GM21723 (cell line): ENCODE data around the gene CAPG.
A peak's percentile ranks its signal among the peaks of the same experiment; 100 is the strongest.
"Not testable (repeated sequence)": the region's sequence is repeated elsewhere in the genome, so short reads cannot be mapped to it uniquely, and the experiment has no call there.

Experiments
- ATAC-seq: cut with Tn5 transposase; IDR thresholded peaks from one replicate; pipeline ENCODE4 v1.9.1; 2021; ENCODE audit warnings: mild to moderate bottlenecking, moderate library complexity; ENCODE audit not compliant: unreplicated experiment

The CAPG gene

DNA sequence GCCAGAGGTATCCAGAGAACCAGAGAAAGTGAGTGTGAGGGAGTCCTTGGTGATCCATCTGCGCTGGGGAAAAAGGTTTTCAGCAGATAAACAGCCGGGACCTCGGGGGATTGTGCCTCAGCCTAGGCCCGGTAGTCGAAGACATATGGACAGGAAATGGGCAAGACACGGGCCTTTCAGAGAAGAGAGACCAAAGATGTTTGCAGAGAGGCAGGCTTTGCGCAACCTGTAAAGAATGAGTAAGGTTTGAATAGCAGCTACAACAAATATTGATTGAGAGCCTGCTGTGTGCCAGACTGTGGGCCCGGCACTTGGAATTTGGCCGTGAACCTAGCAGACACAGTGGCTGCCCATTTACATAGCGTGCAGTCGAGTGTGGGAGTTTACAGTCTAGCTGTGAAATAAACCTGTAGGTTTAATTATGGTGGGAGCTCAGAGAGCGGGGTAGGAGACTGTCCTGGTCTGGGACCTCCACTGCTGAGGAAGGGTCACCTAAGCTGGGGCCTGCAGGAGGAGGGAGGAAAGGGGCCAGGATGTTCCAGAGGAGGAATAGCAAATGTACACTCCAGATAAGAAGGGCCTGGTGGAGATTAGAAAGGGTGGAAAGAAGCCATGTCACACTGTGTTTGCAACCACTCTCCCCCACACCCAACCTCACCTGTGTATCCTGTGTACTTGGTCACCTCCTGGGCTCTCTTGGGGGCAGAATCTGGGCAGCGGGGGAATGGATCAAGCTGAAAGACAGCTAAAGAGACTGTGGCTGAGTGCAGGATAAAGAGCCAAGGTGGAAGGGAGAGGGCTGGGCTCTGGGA, 11.3 kb upstream of the CAPG start:
- ATAC-seq = no peak

DNA sequence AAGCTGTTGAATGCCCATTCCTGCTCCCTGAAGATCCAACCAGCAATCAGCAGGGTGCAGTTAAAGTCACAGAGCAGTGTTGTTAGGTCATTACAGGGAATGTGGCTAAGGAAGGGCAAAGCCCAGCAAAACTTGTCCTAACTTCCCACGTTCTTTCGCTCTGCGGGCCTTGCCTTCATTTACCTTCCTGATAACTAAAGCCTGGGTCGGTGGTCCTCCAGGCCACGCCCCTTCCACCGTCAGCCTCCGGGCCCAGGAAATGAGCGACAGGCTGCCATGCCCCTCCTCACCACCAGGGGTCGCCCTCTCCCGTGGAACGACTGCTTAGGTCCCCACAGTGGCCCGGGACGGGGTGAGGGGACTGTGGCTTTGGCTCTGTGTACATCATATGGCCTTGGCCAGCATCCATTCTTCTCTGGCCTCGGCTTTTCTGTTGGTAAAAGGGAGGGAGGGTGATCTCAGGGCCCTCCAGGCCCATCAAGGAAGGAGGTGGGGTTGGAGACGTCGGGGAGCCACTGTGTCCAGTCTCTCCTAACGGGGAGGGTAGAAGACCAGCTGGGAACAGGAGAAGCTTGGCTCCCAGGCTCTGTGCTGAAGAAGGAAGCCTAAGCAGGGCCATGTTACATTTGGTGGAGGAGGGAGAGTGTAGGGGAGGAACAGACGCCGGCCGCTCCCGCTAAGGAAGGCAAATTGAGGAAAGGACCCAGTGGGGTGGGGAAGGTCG, 10.5 kb upstream of the CAPG start:
- ATAC-seq = peak; percentile 53

DNA sequence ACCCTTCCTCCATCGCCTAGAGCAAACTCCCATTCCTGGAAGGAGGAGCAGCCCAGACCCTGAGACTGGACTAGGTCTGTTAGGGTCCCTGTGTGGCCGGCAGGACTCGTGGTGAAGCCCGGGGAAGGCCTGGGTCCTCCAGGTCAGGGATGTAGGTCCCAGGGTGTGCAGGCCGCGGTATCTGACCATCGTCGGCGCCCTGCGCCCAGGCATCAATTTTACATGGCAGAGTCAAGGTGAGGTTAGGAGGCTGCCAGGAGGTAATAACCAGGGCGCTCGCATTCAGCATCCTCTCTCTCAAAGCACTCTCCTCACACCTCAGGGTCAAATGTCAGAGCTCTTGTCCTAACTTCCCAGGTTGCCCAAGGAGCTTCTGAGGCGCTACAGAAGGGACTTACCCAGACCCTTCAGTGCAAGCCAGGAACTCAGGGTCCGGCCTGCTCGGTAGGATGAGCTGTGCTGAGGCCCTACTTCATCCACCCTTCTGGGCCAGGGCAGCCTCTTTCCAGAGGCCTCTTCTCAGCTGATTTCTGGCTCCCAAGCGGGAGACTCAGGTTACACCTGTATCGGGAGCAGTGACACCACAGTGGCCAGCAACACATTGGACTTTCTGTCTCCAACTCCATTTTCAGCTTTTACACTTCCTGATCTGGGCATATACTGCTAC, 9.0 kb upstream of the CAPG start:
- ATAC-seq = no peak

DNA sequence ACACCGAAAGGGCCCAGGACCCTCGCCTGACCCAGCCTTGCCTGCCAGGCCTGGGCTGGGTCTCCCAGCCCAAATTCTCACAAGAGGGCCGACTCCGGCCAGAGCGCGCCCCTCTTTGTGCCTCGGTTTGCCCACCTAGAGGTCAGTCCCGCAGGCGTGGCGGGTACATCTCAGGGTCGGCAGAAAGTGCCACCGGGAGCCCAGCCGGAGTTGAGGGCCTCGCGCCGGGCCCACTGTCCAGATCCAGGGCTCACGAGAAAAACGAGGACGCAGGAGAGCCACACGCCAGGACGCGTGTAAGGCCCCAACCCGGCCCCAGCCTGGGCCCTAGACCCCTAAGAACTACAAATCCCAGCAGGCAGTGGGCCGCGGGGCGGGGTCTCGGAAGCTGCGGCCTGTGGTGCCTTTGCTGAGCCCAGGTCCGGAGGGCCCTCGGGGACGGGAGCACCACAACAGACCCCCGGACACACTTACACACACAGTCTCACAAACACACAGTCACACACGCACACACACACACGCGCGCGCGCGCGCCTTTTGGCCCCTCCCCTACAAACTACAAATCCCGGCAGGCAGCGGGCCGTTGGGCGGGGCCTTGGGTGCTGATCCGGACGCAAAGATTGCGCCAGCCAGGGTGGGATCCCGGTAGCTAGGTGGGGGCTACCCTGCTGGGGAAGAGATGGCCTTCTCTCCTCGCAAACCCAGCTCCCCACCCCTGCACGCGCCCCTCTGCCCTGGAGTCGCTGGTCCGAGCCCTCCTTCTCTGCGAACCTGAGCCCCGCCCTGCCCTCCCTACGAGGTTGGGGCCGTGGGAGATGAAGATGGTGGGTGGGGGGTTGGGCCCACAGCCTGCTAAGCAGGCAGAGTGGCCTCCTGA, 8.2 kb upstream of the CAPG start, which contains the start of gene SH2D6:
SH2D6 (plus strand) TSS at position 583 of the 877 bp plus-strand sequence. CDS start 10,752 bp downstream, outside the sequence.
- peak; percentile 82 for ATAC-seq

DNA sequence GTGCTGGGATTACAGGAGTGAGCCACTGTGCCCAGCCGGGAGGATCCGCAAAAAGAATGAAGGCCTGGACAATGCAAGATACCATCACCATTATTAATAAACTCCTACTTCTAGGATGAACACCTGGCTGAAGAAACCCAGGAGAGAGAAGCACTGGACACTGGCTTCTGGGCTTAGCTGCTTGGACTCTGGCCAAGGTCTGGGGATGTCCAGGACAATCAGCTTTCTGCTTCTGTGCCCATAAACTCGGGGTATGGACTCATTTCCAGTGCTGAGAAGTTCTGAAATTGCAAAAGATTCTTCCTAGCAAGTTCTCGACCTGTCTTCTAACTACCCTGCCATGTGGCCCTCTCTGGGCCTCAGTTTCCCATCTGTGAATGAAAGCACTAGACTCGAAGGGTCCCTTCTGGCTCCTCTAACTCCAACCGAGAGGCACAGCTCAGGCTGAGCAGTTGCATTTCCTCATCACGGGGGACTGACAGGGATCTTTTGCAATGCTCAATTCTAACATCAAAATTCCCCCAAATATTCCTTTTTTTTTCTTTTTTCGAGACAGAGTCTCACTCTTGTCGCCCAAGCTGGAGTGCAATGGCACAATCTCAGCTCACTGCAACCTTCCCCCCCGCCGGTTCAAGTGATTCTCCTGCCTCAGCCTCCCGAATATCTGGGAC, 5.9 kb upstream of the CAPG start:
- ATAC-seq = no peak

DNA sequence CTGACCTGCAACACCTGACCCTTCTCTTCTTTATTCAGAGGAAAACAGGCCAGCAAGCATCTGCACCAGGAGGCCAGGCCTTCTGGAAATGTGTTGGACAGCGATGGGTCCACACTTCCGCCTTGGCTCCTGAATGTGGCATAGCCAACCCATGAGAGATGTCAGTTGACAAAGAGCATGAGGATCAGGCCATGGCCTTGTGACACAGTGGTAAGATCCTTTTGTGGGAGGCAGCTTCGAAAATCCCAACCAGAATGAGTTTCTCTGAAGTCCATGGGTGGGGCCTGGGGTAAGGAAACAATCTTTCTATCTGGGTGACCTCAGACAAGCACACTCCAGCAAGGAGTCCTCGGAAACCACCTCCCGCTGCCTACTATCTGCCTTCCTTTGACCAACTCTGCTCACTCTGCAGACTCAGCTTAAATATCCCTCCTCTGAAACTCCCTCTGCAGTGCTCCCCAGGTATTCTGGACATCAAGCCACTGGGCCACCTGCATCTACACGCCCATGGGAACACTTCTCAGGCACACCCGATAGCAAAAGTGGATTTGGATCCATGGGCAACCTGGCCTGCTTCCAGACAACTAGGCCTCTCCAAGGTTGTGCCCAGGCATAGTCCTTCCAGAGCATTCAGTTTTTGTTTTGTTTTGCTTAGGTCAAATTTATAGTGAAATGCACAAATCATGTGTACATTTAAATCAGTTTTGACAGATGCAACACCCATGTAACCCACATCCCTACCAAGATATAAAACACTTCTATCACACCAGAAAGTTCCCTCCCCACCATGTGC, 4.8 kb upstream of the CAPG start:
- no peak for ATAC-seq

DNA sequence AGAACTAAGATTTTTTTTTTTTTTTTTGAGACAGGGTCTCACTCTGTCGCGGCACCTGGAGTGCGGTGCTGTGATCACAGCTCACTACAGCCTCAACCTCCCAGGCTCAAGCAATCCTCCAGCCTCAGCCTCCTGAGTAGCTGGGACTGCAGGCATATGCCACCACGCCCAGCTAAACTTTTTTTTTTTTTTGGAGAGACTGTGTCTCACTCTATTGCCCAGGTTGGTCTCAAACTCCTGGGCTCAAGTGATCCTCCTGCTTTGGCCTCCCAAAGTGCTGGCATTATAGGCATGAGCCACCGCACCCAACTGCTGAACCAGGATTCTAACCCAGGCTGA, 4.2 kb upstream of the CAPG start:
- not testable (repeated sequence) for ATAC-seq

DNA sequence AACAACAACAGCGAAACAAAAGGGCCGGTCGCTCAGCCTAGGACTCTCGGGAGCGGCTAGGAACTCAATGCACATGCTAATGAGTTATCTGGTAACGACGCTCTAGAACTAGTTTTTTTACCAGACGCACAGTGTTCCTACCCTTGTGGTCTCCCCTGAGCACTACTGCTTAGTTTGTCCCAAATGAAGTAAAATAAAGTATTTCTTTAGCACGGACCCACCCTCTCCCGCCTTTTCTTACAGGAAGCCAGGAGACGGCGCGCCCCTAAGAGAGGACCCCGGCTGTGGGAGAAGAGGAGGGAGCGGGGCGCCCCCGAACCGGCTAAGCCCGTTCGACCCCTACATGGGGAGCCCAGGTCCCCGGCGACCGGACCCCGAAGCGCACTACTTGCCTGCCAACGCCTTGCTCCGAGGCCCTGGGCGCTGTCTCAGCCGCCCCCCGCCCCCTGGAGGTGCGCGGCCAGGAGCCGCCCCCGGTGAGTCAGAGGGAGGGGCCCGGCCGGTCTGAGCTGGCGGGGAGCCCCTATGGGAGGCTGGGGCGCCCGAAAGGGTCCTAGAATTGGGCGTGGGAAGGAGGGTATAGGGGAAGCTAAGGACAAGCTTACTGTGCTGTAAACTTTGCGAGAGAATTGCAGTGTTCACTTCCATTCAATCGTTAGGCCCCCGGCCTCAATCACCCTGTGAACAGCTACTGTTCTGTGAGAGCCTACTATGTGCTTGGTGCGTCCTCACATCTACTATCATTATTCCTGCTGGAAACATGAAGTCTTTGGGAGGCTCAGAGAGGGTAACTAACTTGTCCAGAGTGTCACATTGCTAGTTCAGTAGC, 3.6 kb upstream of the CAPG start:
- no peak for ATAC-seq

DNA sequence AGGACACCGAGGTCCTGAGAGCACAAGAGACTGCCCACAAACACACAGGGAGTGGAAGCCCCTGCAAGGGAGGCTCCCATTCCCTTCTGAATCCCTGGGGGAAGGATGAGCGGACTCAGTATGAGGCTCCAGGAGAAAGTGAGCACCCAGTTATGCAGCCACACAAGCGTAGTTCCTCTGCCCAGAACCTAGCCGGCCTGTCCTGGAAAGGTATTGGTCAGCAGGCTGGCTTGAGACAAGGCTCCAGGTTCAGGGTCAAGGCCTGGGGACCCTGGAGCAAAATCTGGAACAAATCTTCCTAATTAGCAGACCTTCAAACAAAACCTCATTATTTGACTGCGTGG, 1.2 kb upstream of the CAPG start:
- ATAC-seq = no peak

DNA sequence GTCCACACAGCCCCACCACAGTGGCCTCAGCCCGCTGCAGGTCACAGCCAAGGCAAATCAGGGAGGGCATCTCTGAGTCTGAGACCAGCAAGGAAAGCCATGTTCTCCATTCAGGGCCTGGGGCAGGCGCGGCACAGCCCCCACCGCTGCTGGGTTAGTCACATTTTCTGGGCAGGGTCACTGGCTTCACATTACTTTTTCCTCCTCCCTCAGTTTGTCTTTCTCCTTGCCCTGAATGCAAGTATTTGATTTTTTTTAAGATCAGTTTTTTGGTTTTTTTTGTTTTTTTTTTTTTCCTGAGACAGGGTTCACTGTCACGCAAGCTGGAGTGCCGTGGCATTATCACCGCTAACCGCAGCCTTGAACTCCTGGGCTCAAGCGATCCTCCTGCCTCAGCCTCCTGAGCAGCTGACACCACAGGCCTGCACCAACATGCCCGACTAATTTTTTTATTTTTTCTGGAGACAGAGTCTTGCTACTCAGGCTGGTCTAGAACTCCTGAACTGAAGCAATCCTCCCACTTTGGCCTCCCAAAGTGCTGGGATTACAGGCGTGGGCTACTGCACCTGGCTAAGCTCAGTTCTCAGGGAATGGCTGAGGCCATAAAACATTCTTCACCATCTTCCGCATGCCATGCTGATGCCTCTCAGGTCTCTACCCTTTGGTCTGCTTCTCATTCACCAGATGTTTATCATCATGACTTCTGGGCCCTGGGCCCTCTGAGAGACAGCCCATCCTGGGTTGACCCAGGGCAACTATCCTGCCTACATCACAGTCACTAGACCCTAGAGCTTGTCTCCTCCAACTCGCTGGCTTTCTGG, 628 bp upstream of the CAPG start:
- no peak for ATAC-seq

DNA sequence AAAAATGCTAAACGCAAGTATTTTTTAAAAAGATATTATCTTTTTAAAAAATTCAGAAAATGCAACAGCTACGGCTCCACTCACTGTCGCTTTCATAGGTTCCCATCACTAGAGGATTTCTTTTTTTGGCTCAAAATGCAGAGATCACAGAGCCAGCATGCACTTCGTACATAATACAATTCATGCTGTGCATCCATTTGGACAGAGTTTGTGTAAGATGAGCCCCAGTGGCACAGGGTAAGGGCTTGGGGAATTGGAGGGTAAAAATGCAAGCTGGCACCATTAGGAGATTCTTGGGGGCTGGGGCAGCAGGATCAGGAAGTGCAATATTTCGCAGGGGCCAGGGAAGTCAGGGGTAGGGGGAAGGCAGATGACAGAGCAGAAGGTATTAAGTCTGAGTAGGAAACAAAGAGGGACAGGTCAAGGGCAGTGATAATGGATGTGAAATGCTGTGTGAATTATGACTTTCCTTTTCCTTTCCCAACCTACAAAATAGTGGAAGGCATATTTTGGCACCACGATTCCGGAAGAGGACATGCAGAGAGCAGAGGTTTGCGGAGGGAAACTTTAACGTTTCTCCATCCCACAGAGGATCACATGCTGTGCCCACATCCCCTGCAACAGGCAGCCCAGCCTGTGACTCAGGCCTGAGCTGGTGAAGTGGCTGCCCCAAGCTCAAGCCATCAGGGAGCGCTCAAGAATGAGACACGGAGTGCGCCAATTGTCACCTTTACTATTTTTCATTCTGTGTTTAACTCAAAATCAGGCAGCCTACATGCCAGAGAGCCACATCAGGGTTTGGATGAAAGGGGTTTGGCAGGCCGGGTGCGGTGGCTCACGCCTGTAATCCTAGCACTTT, 4.7 kb downstream of the CAPG start:
- ATAC-seq = peak; percentile 38

DNA sequence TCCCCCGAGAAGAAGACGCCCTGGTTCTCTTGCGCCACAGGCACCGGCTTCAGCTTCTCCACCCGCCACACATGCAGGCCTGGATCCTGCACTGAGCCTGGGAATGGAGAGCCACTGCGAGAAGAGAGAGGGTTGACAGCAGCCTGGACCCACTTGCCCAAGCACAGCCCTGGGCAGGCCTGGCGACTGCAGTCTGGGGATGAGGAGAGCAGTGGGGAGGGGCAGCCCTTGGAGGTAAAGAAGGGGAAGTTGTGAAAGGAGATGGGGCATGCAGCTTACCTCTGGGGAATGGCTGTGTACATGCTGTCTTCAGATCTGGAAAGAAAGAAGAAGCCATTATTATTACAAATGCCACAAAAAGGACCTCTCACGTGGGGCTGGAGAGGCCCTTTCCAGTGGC, 8.3 kb downstream of the CAPG start:
- no peak for ATAC-seq

DNA sequence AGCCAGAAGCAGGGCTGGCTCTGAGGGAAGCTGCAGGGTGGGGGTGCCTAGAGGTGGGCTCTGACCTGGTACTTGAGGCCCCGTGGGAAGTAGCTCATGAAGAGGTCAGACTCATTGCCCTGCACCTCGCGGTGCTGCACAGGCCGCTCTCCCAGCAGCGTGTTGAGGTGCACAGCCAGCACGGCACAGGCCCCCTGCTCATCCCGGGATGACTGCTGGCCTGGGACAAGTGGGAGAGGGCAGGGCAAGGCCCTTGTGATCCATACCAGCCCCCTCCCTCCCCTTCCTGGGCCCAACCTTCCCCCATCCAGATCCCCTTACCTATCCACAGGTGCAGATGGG, 8.7 kb downstream of the CAPG start:
- ATAC-seq = no peak

DNA sequence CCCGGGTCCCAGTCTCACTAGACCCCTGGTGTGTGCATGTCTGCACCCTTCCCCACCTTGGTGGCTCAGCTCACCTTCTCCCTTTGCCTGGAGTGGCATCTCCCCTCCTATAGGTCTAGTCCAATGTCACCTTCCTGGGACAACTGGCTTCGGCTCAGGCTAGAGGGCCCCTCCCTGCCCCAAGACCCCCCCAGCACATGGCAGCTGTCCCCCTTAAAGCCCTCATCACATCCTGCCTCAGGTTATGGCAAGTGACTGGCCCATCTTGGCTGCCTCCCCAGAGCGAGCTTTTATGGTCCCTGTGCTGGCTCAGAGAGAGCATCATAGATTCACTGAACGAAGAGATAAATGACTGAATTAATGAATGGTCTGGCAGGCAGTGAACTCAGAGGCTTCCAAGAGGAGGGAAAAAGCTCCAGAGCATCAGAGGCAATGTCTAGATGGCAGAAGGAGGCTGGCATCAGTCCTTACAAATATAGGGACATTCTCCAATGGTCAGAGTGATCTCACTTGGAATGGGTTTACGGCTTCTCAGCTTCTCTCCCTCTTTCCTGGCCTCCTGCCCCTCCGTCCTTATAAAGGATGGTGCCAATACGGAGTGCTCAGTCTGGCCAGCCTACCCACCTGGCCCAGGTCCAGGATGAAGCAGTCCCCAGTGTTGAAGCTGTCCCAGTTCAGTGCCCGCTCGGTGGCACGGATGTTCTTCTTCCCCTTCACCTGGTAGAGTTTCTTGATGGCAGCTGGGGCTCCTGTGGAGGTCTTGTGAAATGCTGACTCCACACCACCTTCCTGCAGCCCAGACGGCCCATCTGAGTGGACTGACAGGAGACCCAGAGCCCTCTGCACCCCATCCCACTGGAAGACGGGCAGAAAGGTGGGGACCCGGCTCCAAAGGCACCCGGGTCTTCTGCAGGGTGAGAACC, 9.4 kb downstream of the CAPG start:
- no peak for ATAC-seq

DNA sequence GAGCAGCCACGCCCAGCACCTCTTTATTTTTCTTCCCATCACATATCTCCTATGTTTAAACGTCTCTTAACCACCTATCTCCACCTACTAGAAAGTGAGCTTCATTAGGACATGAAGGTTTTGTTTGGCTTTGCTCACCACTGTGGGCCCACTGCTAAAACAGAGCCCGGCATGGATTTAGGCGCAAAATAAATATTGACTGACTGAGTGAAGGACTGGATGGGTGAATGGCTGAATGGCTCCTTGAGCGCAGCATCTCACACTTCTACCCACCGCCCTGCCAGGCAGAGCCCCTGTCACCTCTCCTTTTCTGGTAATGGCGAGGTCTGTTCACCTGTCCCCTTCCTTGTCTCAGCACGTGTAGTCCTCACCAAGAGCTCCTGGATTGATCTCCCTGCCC, 10.1 kb downstream of the CAPG start:
- ATAC-seq = no peak

DNA sequence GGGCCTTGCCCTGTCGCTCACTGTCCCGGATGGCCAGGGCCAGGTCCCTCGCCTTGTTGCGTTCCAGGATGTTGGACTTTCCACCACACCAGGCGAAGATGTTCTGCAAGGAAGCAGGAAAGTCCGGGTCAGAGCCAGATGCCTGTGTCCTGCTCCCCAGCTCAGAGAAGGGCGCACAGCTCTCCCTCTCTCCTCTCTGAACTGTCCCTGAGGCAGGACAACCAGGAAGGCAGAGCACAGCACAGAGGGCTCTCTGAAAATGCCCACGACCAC, 11.0 kb downstream of the CAPG start:
- ATAC-seq = no peak
